H1 (cell line): ENCODE results near the gene DIP2C.

Experiments used
- CTCF ChIP-seq, 3 experiments: IDR thresholded peaks; 1 replicate in 2 of 3; 2 replicates in 1 of 3; pipeline versions ENCODE4 v1.5.1 to v1.6.1; 2011; ENCODE audit warnings: low read length in 3 of 3, mild to moderate bottlenecking in 3 of 3, inconsistent platforms in 2 of 3, low read depth in 1 of 3, moderate library complexity in 1 of 3; ENCODE audit not compliant: insufficient read depth in 1 of 3; ENCODE audit errors: control extremely low read depth in 1 of 3
- EZH2 ChIP-seq: fragments of 200-600 bp; sonication (generic); IDR thresholded peaks from 2 replicates; pipeline ENCODE4 v1.7.1; 2012; ENCODE audit warnings: low read depth, mild to moderate bottlenecking, moderate library complexity, low read length, inconsistent platforms; ENCODE audit not compliant: severe bottlenecking
- MAX ChIP-seq: IDR thresholded peaks from 2 replicates; pipeline ENCODE4 v1.6.1; 2012; ENCODE audit warnings: inconsistent platforms
- POLR2A ChIP-seq, 2 experiments: IDR thresholded peaks; 1 replicate in 1 of 2; 2 replicates in 1 of 2; pipeline ENCODE4 v1.6.1; 2011; ENCODE audit warnings: low read depth in 2 of 2, low read length in 2 of 2, mild to moderate bottlenecking in 2 of 2; ENCODE audit errors: control extremely low read depth in 1 of 2
- RAD21 ChIP-seq, 2 experiments: IDR thresholded peaks in 1 of 2; conservative IDR thresholded peaks in 1 of 2; 2 replicates each; pipeline ENCODE4 v1.6.1; 2011; ENCODE audit warnings: low read depth in 2 of 2, low read length in 2 of 2, improper control_type of control experiment in 1 of 2, inconsistent platforms in 1 of 2, mild to moderate bottlenecking in 1 of 2, moderate library complexity in 1 of 2
- SAP30 ChIP-seq: fragments of 300-600 bp; sonication (generic); IDR thresholded peaks from 2 replicates; pipeline ENCODE4 v1.7.1; 2012; ENCODE audit warnings: low read length, moderate library complexity, mild to moderate bottlenecking, inconsistent platforms; ENCODE audit not compliant: insufficient read depth, insufficient replicate concordance
- SP1 ChIP-seq: IDR thresholded peaks from 2 replicates; pipeline ENCODE4 v1.6.1; 2011; ENCODE audit warnings: low read depth, low read length
- SP4 ChIP-seq: IDR thresholded peaks from 2 replicates; pipeline ENCODE4 v1.6.1; 2012; ENCODE audit warnings: low read length, inconsistent platforms
- SUZ12 ChIP-seq: fragments of 200-600 bp; sonication (generic); IDR thresholded peaks from 2 replicates; pipeline ENCODE4 v1.6.1; 2012; ENCODE audit warnings: mild to moderate bottlenecking, inconsistent platforms, low read length, moderate library complexity, mixed read lengths
- USF2 ChIP-seq: IDR thresholded peaks from 2 replicates; pipeline ENCODE4 v1.6.1; 2011; ENCODE audit warnings: low read length, improper control_type of control experiment
- YY1 ChIP-seq: IDR thresholded peaks from 2 replicates; pipeline ENCODE4 v1.6.1; 2011; ENCODE audit warnings: low read depth, mild to moderate bottlenecking, low read length
- ZNF274 ChIP-seq: IDR thresholded peaks from 2 replicates; pipeline ENCODE4 v1.7.0; 2012; ENCODE audit warnings: low read length, borderline replicate concordance; ENCODE audit errors: extremely low read depth

- TF ChIP-seq EZH2: no peak
- no peak for TF ChIP-seq RAD21 (IDR thresholded peaks at IDR 0.05 in 1 of 2, conservative IDR thresholded peaks at IDR 0.05 in 1 of 2; ENCODE audit: low read depth in 2 of 2, low read length in 2 of 2)
- TF ChIP-seq YY1: no peak
- no peak for TF ChIP-seq SAP30
- TF ChIP-seq SUZ12: no peak
- TF ChIP-seq CTCF (IDR thresholded peaks at IDR 0.05; ENCODE audit: control extremely low read depth in 1 of 3, insufficient read depth in 1 of 3, low read depth in 1 of 3, low read length in 3 of 3): no peak
- no peak for TF ChIP-seq POLR2A (IDR thresholded peaks at IDR 0.05; ENCODE audit: control extremely low read depth in 1 of 2, low read depth in 2 of 2, low read length in 2 of 2)
- TF ChIP-seq MAX: no peak
- no peak for TF ChIP-seq SP1
- TF ChIP-seq USF2: no peak
- TF ChIP-seq ZNF274: no peak
- no peak for TF ChIP-seq SP4
Observed at GRCh38 chr10:450463-450862, 239.0 kb downstream of the DIP2C start.
